Measurements from ENCODE around the gene ERCC8.
A peak's percentile ranks its signal among the peaks of the same experiment; 100 is the strongest.
"Not testable (repeated sequence)": the region's sequence is repeated elsewhere in the genome, so short reads cannot be mapped to it uniquely, and the experiment has no call there.

ERCC8 gene

GRCh38 chr5:60944904-60945812, at the start of gene ERCC8, which contains the start of gene NDUFAF2:
ERCC8 (minus strand) TSS chr5:60945070; CDS start chr5:60945008, 62 bp downstream.
NDUFAF2 (plus strand) TSS chr5:60945205; CDS start chr5:60945256, 51 bp downstream.
- DNase-seq (ENCODE audit: low spot score) = peak; percentile 93

- no peak for DNase-seq (ENCODE audit: low spot score)
Observed at GRCh38 chr5:60993875-60994571, 49.2 kb upstream of the ERCC8 start.

- DNase-seq (ENCODE audit: low spot score) = no peak
Observed at GRCh38 chr5:60993425-60993824, 48.6 kb upstream of the ERCC8 start.

- DNase-seq (ENCODE audit: low spot score) = no peak
Observed at GRCh38 chr5:60992871-60993270, 48.0 kb upstream of the ERCC8 start.

- DNase-seq (ENCODE audit: low spot score) = no peak
Observed at GRCh38 chr5:60989790-60990189, 44.9 kb upstream of the ERCC8 start.

- DNase-seq (ENCODE audit: low spot score) = not testable (repeated sequence)
Observed at GRCh38 chr5:60982127-60982526, 37.3 kb upstream of the ERCC8 start.

- no peak for DNase-seq (ENCODE audit: low spot score)
Observed at GRCh38 chr5:60980511-60980910, 35.6 kb upstream of the ERCC8 start.

- DNase-seq (ENCODE audit: low spot score) = no peak
Observed at GRCh38 chr5:60978968-60979367, 34.1 kb upstream of the ERCC8 start.

- no peak for DNase-seq (ENCODE audit: low spot score)
Observed at GRCh38 chr5:60977956-60978737, 33.3 kb upstream of the ERCC8 start.

GRCh38 chr5:60972231-60972630, 27.4 kb upstream of the ERCC8 start:
- DNase-seq (ENCODE audit: low spot score) = no peak

GRCh38 chr5:60961685-60962084, 16.8 kb upstream of the ERCC8 start:
- DNase-seq (ENCODE audit: low spot score) = no peak

- no peak for DNase-seq (ENCODE audit: low spot score)
Observed at GRCh38 chr5:60960591-60960990, 15.7 kb upstream of the ERCC8 start.

- no peak for DNase-seq (ENCODE audit: low spot score)
Observed at GRCh38 chr5:60959156-60959555, 14.3 kb upstream of the ERCC8 start.

- DNase-seq (ENCODE audit: low spot score) = no peak
Observed at GRCh38 chr5:60958712-60959111, 13.8 kb upstream of the ERCC8 start.

- no peak for DNase-seq (ENCODE audit: low spot score)
Observed at GRCh38 chr5:60958088-60958487, 13.2 kb upstream of the ERCC8 start.

GRCh38 chr5:60955239-60955638, 10.4 kb upstream of the ERCC8 start:
- DNase-seq (ENCODE audit: low spot score) = no peak

GRCh38 chr5:60948738-60949137, 3.9 kb upstream of the ERCC8 start:
- DNase-seq (ENCODE audit: low spot score) = no peak

- no peak for DNase-seq (ENCODE audit: low spot score)
Observed at GRCh38 chr5:60945813-60946187, 930 bp upstream of the ERCC8 start.

GRCh38 chr5:60943624-60944023, 1.2 kb downstream of the ERCC8 start:
- no peak for DNase-seq (ENCODE audit: low spot score)

GRCh38 chr5:60929024-60929423, 15.8 kb downstream of the ERCC8 start:
- DNase-seq (ENCODE audit: low spot score) = no peak

GRCh38 chr5:60927450-60927849, 17.4 kb downstream of the ERCC8 start:
- no peak for DNase-seq (ENCODE audit: low spot score)

- DNase-seq (ENCODE audit: low spot score) = no peak
Observed at GRCh38 chr5:60918466-60918865, 26.4 kb downstream of the ERCC8 start.
